Progenitor cell of endocrine pancreas (in vitro differentiated cells): ENCODE results near the gene TMEM50A. TPM values are rescaled to one million over a fixed set of nuclear protein-coding genes. Genes with fewer than 3 reads are reported as not detected.

ENCODE experiments used
- DNase-seq: peaks from one replicate; pipeline ENCODE4 v3.0.0; 2021; ENCODE audit warnings: low spot score; ENCODE audit not compliant: unreplicated experiment
- H3K27ac Mint-ChIP-seq: 2 replicates; pipeline ENCODE4 v1.8.0; 2021; ENCODE audit warnings: mild to moderate bottlenecking, moderate library complexity, mixed read lengths
- H3K27me3 Mint-ChIP-seq: 2 replicates; pipeline ENCODE4 v1.8.0; 2021; ENCODE audit warnings: mixed read lengths
- H3K36me3 Mint-ChIP-seq: 2 replicates; pipeline ENCODE4 v1.8.0; 2022; ENCODE audit warnings: mixed read lengths; ENCODE audit not compliant: insufficient read depth
- H3K4me1 Mint-ChIP-seq: 2 replicates; pipeline ENCODE4 v1.8.0; 2021; ENCODE audit warnings: low read depth, mixed read lengths
- H3K4me3 Mint-ChIP-seq: 2 replicates; pipeline ENCODE4 v1.8.0; 2021; ENCODE audit warnings: low read depth, mild to moderate bottlenecking, moderate library complexity, mixed read lengths
- H3K9me3 Mint-ChIP-seq: 2 replicates; pipeline ENCODE4 v1.8.0; 2021; ENCODE audit warnings: low read depth, mixed read lengths
- total RNA-seq: library from RNA; stranded (reverse); gene quantifications from 2 replicates; pipeline ENCODE4 v1.2.1, GENCODE V29; 2021
- TF ChIP-seq, protein P1 (sequence below): fragments of 200-600 bp; sonication (generic); IDR thresholded peaks from one replicate; pipeline ENCODE4 v1.5.0; 2021; ENCODE audit warnings: antibody characterized with exemption, mild to moderate bottlenecking; ENCODE audit not compliant: unreplicated experiment

TMEM50A gene
- total RNA-seq, 1 donor from 2014 or later, result 72.5 TPM

DNA sequence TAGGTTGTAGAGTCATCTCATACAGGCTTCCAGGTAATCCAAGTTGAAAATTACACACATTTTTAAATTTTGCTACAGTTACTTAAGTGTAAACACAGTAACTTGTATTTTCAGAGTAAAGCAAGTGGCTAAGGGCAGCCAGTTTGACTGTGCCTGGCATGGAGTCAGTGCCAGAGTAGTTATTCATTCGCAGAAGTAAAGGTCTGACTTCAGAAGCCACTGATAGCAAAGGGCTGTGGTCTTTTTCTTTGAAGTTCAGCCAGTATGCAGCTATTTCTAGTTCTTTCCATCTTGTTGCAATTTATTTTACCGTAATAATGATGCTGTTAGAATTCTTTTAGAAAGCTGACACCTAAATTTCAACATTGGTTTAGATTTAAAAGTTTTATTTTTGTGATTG lies 9.4 kb downstream of the TMEM50A start:
- H3K27ac Mint-ChIP-seq, result no peak overlapping the region
- TF ChIP-seq, protein P1, sequence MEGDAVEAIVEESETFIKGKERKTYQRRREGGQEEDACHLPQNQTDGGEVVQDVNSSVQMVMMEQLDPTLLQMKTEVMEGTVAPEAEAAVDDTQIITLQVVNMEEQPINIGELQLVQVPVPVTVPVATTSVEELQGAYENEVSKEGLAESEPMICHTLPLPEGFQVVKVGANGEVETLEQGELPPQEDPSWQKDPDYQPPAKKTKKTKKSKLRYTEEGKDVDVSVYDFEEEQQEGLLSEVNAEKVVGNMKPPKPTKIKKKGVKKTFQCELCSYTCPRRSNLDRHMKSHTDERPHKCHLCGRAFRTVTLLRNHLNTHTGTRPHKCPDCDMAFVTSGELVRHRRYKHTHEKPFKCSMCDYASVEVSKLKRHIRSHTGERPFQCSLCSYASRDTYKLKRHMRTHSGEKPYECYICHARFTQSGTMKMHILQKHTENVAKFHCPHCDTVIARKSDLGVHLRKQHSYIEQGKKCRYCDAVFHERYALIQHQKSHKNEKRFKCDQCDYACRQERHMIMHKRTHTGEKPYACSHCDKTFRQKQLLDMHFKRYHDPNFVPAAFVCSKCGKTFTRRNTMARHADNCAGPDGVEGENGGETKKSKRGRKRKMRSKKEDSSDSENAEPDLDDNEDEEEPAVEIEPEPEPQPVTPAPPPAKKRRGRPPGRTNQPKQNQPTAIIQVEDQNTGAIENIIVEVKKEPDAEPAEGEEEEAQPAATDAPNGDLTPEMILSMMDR, result no peak
- H3K9me3 Mint-ChIP-seq, result no peaks in the 10 kb centered on the region
- no peaks in the 10 kb centered on the region for H3K27me3 Mint-ChIP-seq
- DNase-seq, result no peak
- H3K4me3 Mint-ChIP-seq, result no peak overlapping the region
- no peaks in the 10 kb centered on the region for H3K4me1 Mint-ChIP-seq
- H3K36me3 Mint-ChIP-seq, result peaks cover 18% of the 10 kb centered on the region

DNA sequence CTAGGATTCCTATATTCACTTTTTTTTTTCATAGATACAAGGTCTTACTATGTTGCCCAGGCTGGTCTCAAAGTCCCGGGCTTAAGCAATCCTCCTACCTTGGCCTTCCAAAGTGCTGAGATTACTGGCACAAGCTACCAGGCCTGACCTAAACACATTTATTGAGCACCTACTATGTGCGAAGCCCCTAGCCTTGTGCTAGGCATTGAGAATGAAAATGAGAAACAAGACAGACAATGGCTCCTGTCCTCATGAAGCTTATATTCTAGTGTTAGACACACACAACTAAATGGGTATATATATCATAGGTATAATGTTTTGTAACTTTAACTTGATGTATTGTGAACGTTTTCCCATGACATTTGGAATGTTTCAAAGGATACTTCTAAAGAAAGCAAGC lies 11.5 kb downstream of the TMEM50A start:
- H3K27ac Mint-ChIP-seq, result no peak overlapping the region
- H3K9me3 Mint-ChIP-seq, result no peaks in the 10 kb centered on the region
- H3K27me3 Mint-ChIP-seq, result no peaks in the 10 kb centered on the region
- TF ChIP-seq, protein P1, result no peak
- H3K36me3 Mint-ChIP-seq, result peaks cover 17% of the 10 kb centered on the region
- H3K4me1 Mint-ChIP-seq, result no peaks in the 10 kb centered on the region
- no peak overlapping the region for H3K4me3 Mint-ChIP-seq
- DNase-seq, result no peak

DNA sequence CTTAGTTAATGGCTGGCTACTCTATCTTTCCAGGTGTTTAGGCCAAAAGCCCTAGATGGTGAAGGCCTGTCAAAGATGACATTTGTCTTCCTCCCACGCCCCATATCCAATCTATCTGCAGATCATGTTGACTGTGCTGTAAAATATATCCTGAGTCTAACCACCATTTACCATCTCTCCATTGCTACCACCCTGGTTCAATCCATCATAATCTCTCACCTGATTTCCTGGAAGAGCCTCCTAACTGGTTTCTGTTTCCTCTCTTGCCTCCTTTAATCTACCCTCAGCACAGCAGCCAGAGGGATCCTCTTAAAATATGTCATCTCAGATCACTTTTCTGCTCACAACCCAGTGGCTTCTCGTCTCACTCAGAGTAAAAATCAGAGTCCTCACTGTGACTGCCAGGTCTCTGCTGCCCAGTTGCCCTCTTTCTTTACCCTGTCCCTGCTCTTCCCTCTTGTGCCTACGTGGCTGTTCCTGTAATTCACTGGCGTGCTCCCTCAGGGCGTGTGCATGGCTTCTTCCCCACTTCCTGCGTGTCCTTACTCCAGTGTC lies 17.8 kb downstream of the TMEM50A start:
- TF ChIP-seq, protein P1, result no peak
- no peaks in the 10 kb centered on the region for H3K4me1 Mint-ChIP-seq
- H3K27ac Mint-ChIP-seq, result no peak overlapping the region

DNA sequence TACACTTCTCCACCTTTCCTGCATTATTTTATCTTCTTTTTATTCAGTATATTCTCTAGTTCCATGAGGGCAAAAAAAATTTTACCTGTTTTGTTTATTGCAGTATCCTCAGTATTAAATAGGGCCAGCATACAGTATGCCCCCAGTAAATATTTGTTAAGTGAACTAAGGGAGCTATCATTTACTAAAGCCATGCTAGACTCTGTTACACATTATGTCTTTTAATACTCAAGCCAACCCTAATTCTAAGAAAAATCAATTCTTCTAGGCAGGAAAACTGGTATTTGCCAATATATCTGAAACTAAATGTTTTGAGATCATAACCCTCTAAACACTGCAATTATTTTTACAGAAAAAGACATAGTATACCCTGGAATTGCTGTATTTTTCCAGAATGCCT lies 18.3 kb downstream of the TMEM50A start:
- TF ChIP-seq, protein P1, result no peak
- no peaks in the 10 kb centered on the region for H3K27me3 Mint-ChIP-seq
- H3K4me3 Mint-ChIP-seq, result no peak overlapping the region
- peaks cover 20% of the 10 kb centered on the region for H3K36me3 Mint-ChIP-seq
- H3K9me3 Mint-ChIP-seq, result no peaks in the 10 kb centered on the region
- DNase-seq, result no peak
- H3K27ac Mint-ChIP-seq, result no peak overlapping the region
- no peaks in the 10 kb centered on the region for H3K4me1 Mint-ChIP-seq

More for the DNA sequence above, 17.8 kb downstream of the TMEM50A start:
- peaks cover 17% of the 10 kb centered on the region for H3K36me3 Mint-ChIP-seq
- no peaks in the 10 kb centered on the region for H3K27me3 Mint-ChIP-seq
- H3K4me3 Mint-ChIP-seq, result no peak overlapping the region
- no peak for DNase-seq
- H3K9me3 Mint-ChIP-seq, result no peaks in the 10 kb centered on the region

DNA sequence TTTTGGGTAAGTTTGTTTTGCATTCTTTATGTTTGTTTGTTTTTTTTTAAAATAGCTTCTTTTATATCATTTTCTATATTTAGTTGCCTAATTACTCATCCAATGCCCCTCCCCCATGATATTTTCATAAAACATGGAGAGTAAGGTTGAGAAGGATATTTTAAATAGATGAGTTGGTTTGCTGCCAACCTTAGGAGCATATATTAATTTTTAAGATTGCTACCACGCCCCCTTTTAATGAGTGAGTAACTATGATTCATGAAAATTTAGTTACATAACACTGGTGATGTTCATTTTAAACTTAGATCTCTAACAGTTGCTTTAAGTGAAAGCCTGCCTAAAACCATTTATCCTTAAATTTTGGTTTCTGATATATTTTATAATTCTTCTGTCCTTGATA lies 18.7 kb downstream of the TMEM50A start:
- TF ChIP-seq, protein P1, result no peak
- Mint-ChIP-seq H3K27me3 (no peaks in the 10 kb centered on the region), H3K4me1 (no peaks in the 10 kb centered on the region), H3K9me3 (no peaks in the 10 kb centered on the region), H3K27ac (no peak overlapping the region), H3K4me3 (no peak overlapping the region), H3K36me3 (peaks cover 24% of the 10 kb centered on the region)
- DNase-seq, result no peak
